HL-60 (cell line): ENCODE measurements around the gene MTTP.

ENCODE experiments used
- DNase-seq, 2 experiments: peaks; one replicate each; pipeline ENCODE4 v3.0.0-alpha.2; 2010 to 2020; ENCODE audit warnings: low read depth in 1 of 2, low spot score in 1 of 2
- H3K27ac ChIP-seq: fragments of 250-450 bp; sonication (Bioruptor Pico); replicated peaks from 2 replicates; pipeline ENCODE4 v1.5.1; 2020; ENCODE audit warnings: mild to moderate bottlenecking, moderate library complexity
- H3K27me3 ChIP-seq: fragments of 250-450 bp; sonication (Bioruptor Pico); 2 replicates; pipeline ENCODE4 v1.5.1; 2021; ENCODE audit warnings: mild to moderate bottlenecking, moderate library complexity; ENCODE audit not compliant: insufficient read depth, poor library complexity, severe bottlenecking
- H3K4me3 ChIP-seq: replicated peaks from 2 replicates; pipeline ENCODE4 v1.5.1; 2011; ENCODE audit warnings: mild to moderate bottlenecking, control low read depth, low read length; ENCODE audit not compliant: insufficient read depth
- GABPA ChIP-seq: IDR thresholded peaks from 2 replicates; pipeline ENCODE4 v1.6.1; 2012; ENCODE audit warnings: low read depth
- POLR2AphosphoS5 ChIP-seq: IDR thresholded peaks from 2 replicates; pipeline ENCODE4 v1.6.1; 2012; ENCODE audit warnings: low read depth
- SPI1 ChIP-seq: IDR thresholded peaks from 2 replicates; pipeline ENCODE4 v1.6.1; 2012; ENCODE audit warnings: low read depth, mild to moderate bottlenecking, borderline replicate concordance
- TF ChIP-seq, protein P1 (sequence below): IDR thresholded peaks from 2 replicates; pipeline ENCODE4 v1.6.1; 2012; ENCODE audit warnings: low read depth; ENCODE audit not compliant: insufficient replicate concordance
- TF ChIP-seq, protein P2 (sequence below): IDR thresholded peaks from one replicate; pipeline ENCODE4 v1.5.1; 2011; ENCODE audit warnings: low read length, control low read depth, inconsistent platforms; ENCODE audit not compliant: insufficient read depth

MTTP gene

DNA sequence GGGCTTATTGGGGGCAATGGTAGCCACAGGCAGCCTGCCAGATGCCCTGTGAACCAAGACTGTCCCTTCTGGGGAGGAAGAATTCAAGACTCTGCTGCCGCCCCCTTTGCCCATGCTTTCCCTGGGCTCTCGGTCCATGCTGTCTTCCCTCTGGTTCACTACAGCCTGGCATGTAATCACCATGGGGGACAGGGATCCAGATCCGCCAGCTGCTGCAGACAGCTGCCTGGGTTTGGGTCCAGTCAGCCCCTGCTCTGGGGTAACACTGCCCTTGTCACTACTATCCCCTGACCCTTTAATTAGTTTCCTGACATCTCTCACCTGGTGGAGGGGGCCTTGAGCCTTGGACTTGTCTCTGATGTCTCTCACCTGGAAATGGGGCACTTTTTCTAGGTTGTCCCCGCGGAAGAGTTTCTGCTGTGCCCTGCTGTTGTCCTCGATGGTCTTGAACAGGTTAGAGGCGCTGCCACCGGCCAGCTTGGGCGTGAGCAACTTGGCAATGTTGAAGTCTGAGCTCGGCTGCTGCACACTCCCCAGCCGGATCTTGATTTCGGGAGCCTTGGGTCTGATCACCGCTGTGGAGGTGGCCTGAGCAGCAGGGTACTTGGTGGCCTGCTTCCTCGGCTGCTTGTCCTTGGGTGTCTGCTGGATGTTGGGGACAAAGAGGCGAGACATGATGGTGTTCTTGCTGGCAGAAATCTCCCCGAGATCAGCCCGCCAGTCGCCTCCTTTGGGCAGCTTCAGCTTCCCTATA is 76.6 kb downstream of the MTTP start:
- DNase-seq, result no peak
- no peaks in the 10 kb centered on the region for H3K27me3 ChIP-seq
- H3K4me3 ChIP-seq, result no peak overlapping the region
- no peak overlapping the region for H3K27ac ChIP-seq
- TF ChIP-seq POLR2AphosphoS5, result no peak
- TF ChIP-seq, protein P1, sequence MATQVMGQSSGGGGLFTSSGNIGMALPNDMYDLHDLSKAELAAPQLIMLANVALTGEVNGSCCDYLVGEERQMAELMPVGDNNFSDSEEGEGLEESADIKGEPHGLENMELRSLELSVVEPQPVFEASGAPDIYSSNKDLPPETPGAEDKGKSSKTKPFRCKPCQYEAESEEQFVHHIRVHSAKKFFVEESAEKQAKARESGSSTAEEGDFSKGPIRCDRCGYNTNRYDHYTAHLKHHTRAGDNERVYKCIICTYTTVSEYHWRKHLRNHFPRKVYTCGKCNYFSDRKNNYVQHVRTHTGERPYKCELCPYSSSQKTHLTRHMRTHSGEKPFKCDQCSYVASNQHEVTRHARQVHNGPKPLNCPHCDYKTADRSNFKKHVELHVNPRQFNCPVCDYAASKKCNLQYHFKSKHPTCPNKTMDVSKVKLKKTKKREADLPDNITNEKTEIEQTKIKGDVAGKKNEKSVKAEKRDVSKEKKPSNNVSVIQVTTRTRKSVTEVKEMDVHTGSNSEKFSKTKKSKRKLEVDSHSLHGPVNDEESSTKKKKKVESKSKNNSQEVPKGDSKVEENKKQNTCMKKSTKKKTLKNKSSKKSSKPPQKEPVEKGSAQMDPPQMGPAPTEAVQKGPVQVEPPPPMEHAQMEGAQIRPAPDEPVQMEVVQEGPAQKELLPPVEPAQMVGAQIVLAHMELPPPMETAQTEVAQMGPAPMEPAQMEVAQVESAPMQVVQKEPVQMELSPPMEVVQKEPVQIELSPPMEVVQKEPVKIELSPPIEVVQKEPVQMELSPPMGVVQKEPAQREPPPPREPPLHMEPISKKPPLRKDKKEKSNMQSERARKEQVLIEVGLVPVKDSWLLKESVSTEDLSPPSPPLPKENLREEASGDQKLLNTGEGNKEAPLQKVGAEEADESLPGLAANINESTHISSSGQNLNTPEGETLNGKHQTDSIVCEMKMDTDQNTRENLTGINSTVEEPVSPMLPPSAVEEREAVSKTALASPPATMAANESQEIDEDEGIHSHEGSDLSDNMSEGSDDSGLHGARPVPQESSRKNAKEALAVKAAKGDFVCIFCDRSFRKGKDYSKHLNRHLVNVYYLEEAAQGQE, result no peak
- TF ChIP-seq GABPA, result no peak
- TF ChIP-seq, protein P2, sequence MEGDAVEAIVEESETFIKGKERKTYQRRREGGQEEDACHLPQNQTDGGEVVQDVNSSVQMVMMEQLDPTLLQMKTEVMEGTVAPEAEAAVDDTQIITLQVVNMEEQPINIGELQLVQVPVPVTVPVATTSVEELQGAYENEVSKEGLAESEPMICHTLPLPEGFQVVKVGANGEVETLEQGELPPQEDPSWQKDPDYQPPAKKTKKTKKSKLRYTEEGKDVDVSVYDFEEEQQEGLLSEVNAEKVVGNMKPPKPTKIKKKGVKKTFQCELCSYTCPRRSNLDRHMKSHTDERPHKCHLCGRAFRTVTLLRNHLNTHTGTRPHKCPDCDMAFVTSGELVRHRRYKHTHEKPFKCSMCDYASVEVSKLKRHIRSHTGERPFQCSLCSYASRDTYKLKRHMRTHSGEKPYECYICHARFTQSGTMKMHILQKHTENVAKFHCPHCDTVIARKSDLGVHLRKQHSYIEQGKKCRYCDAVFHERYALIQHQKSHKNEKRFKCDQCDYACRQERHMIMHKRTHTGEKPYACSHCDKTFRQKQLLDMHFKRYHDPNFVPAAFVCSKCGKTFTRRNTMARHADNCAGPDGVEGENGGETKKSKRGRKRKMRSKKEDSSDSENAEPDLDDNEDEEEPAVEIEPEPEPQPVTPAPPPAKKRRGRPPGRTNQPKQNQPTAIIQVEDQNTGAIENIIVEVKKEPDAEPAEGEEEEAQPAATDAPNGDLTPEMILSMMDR, result no peak
- TF ChIP-seq SPI1, result no peak

DNA sequence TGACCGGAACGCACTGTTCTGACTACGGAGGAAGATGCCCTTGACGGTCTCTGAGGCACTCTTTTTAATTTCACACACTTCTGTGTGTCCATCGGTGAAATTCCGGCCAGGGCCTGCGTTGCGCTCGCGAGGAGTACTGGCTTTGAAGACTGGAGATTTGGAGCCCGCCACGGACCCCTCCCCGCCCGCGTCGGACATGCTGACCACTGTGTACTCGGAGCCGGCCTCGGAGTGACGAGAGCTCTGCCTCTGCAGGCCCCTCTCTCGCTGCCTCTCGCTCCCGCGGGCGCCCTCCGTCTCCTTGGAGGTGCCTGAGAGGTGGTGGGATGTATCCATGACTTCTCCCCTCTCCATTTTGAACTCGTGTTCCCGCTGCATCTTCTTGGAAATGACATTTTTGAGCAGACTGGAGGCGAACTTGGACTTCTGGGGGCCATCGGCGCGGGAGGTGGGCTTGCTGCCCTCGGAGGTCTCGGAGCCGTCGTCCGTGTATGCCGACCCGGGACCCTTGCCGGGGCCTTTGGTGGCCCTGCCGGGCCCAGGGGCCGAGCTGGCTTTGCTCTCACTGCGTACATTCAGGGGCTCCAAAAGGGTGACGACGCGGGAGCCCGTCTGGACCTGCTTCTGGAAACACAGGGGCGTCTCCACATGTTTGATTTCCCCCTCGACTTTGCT is 77.3 kb downstream of the MTTP start:
- no peak overlapping the region for H3K4me3 ChIP-seq
- no peaks in the 10 kb centered on the region for H3K27me3 ChIP-seq
- no peak for DNase-seq
- no peak overlapping the region for H3K27ac ChIP-seq
- TF ChIP-seq GABPA (no peak), POLR2AphosphoS5 (no peak), SPI1 (no peak)
- TF ChIP-seq, protein P1, result no peak
- TF ChIP-seq, protein P2, result no peak

DNA sequence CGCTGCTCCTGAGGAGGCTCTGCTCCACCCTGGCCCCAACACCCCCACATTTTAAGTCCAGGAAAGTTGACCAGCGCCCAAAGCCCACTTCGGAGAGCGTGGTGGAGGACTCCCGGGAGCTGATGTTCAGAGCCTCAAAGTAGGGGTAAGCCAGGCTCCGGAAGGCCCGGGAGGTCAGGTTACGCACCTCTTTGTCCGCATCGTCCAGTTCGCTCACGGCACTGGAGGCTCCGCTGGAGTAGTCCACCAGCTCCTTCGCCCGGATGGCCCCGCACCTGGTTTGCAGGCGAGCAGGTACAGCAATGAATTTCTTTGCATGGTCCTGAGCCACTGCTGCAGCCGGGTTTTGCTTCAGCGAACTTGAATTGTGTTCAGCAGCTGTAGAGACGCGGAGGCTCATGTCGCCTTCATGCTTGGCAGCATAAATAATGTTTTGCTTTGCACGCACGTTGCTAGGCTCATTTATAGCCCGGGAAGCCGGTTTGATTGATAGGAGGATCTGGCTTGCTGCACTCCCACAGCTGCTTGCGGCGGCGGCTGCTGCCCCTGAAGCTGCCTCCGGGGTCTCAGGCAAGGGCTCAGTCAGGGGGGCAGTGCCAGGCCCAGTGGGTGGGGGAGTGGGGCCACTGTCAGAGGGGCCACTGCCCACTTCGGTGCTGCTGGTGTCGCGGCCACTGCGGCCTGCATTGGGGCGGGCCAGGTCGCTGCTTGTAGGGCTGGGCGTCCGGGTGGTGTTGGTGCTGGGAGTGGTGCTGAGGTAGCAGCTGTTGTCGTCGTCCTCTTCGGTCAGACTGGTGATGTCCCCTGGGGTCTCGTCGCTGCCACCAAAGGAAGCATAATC is 78.2 kb downstream of the MTTP start:
- Histone ChIP-seq H3K4me3 (no peak overlapping the region), H3K27me3 (no peaks in the 10 kb centered on the region), H3K27ac (no peak overlapping the region)
- no peak for DNase-seq
- TF ChIP-seq POLR2AphosphoS5 (no peak), GABPA (no peak), SPI1 (no peak)
- TF ChIP-seq, protein P2, result no peak
- TF ChIP-seq, protein P1, result no peak
